SU-DHL-6 (cell line): ENCODE results near the gene FAM53A.

Experiments
- H2AFZ ChIP-seq: fragments of 200-600 bp; sonication (generic); 2 replicates; pipeline ENCODE4 v1.6.1; 2014; ENCODE audit warnings: low read depth, mild to moderate bottlenecking, moderate library complexity, mixed read lengths, antibody characterized with exemption, low read length; ENCODE audit not compliant: severe bottlenecking
- H3F3A ChIP-seq: fragments of 200-600 bp; shearing (Covaris generic); 2 replicates; pipeline ENCODE4 v1.6.0; 2016; ENCODE audit warnings: antibody characterized with exemption, mild to moderate bottlenecking; ENCODE audit not compliant: insufficient read depth
- H3K27ac ChIP-seq: fragments of 200-600 bp; sonication (generic); 2 replicates; pipeline ENCODE4 v1.5.1; 2016; ENCODE audit warnings: low read depth, mild to moderate bottlenecking, low read length, moderate library complexity, mixed read lengths
- H3K27me3 ChIP-seq: fragments of 200-600 bp; sonication (generic), shearing (Covaris generic); 2 replicates; pipeline ENCODE4 v1.6.0; 2014; ENCODE audit warnings: mild to moderate bottlenecking, low read length
- H3K36me3 ChIP-seq: fragments of 200-600 bp; sonication (generic); 2 replicates; pipeline ENCODE4 v1.6.1; 2014; ENCODE audit warnings: mild to moderate bottlenecking, low read length, mixed read lengths
- H3K4me2 ChIP-seq: fragments of 300-600, 200-600 bp; shearing (Covaris generic), sonication (generic); 2 replicates; pipeline ENCODE4 v1.6.0; 2014; ENCODE audit warnings: low read length, low read depth, mild to moderate bottlenecking; ENCODE audit not compliant: poor library complexity, severe bottlenecking
- H3K4me3 ChIP-seq: fragments of 200-600 bp; sonication (generic); 2 replicates; pipeline ENCODE4 v1.5.1; 2014; ENCODE audit warnings: antibody characterized with exemption, low read length, mild to moderate bottlenecking, mixed read lengths; ENCODE audit not compliant: insufficient read depth, poor library complexity, severe bottlenecking
- H3K79me2 ChIP-seq: fragments of 200-600 bp; sonication (generic); 2 replicates; pipeline ENCODE4 v1.6.1; 2014; ENCODE audit warnings: mild to moderate bottlenecking, low read length, moderate library complexity; ENCODE audit not compliant: insufficient read depth
- H3K9ac ChIP-seq: fragments of 200-600 bp; sonication (generic); 2 replicates; pipeline ENCODE4 v1.7.0; 2014; ENCODE audit warnings: mild to moderate bottlenecking, low read length
- H3K9me2 ChIP-seq: fragments of 200-600 bp; sonication (generic); replicated peaks from 2 replicates; pipeline ENCODE4 v1.6.1; 2014; ENCODE audit warnings: low read length; ENCODE audit not compliant: insufficient read depth
- H3K9me3 ChIP-seq: fragments of 200-600 bp; sonication (generic); 2 replicates; pipeline ENCODE4 v1.6.1; 2014; ENCODE audit warnings: low read length, mixed read lengths; ENCODE audit not compliant: insufficient read depth
- H4K20me1 ChIP-seq: fragments of 200-600 bp; sonication (generic); 2 replicates; pipeline ENCODE4 v1.6.1; 2014; ENCODE audit warnings: low read depth, mild to moderate bottlenecking, antibody characterized with exemption, low read length, moderate library complexity, mixed read lengths
- EZH2phosphoT487 ChIP-seq: fragments of 200-600 bp; sonication (generic), shearing (Covaris generic); conservative IDR thresholded peaks from 2 replicates; pipeline ENCODE4 v1.6.1; 2018; ENCODE audit warnings: mild to moderate bottlenecking, antibody characterized with exemption, low read length, moderate library complexity, mixed read lengths
- TF ChIP-seq, protein P1 (sequence below): fragments of 200-600 bp; sonication (generic); IDR thresholded peaks from one replicate; pipeline ENCODE4 v1.5.1; 2017; ENCODE audit warnings: antibody characterized with exemption, mild to moderate bottlenecking, low read length, moderate library complexity; ENCODE audit not compliant: insufficient read depth, poor library complexity, severe bottlenecking

Gene FAM53A

DNA sequence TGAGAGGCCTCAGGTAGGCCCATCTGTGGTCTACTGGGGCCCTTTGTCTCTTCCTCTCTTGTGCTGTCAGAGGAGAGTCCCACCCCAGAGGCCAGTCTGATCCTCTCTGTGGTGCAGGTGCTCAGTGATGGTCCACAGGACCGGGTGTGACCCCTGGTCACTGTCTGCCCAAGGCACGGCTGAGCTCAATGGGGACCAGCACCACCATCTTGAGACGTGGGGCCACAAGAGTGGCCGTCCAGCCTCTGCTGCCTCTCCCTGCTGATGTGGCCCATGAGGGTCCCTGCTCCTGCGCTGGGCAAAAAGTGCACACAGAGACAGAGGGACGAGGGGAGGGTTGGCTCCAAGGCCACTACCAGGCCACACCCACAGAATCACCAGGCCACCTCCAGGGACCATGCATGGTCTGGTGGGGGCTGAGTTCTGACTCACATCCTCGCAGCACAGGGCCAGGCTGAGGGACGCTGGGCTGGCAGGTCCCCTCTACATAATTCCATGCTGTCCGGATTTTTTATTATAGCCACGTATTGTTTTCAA lies 88.3 kb downstream of the FAM53A start:
- H2AFZ ChIP-seq = no peak overlapping the region
- no peaks in the 10 kb centered on the region for H3K79me2 ChIP-seq
- H3K4me3 ChIP-seq = no peak overlapping the region
- no peak overlapping the region for H3K4me2 ChIP-seq
- H3K9ac ChIP-seq = no peak overlapping the region
- no peaks in the 10 kb centered on the region for H3K9me2 ChIP-seq
- no peaks in the 10 kb centered on the region for H4K20me1 ChIP-seq
- no peaks in the 10 kb centered on the region for H3K9me3 ChIP-seq
- TF ChIP-seq EZH2phosphoT487 = no peak
- TF ChIP-seq, protein P1, sequence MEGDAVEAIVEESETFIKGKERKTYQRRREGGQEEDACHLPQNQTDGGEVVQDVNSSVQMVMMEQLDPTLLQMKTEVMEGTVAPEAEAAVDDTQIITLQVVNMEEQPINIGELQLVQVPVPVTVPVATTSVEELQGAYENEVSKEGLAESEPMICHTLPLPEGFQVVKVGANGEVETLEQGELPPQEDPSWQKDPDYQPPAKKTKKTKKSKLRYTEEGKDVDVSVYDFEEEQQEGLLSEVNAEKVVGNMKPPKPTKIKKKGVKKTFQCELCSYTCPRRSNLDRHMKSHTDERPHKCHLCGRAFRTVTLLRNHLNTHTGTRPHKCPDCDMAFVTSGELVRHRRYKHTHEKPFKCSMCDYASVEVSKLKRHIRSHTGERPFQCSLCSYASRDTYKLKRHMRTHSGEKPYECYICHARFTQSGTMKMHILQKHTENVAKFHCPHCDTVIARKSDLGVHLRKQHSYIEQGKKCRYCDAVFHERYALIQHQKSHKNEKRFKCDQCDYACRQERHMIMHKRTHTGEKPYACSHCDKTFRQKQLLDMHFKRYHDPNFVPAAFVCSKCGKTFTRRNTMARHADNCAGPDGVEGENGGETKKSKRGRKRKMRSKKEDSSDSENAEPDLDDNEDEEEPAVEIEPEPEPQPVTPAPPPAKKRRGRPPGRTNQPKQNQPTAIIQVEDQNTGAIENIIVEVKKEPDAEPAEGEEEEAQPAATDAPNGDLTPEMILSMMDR = no peak
- no peak overlapping the region for H3K27ac ChIP-seq
- H3K27me3 ChIP-seq = no peaks in the 10 kb centered on the region
- no peaks in the 10 kb centered on the region for H3K36me3 ChIP-seq
- no peaks in the 10 kb centered on the region for H3F3A ChIP-seq

DNA sequence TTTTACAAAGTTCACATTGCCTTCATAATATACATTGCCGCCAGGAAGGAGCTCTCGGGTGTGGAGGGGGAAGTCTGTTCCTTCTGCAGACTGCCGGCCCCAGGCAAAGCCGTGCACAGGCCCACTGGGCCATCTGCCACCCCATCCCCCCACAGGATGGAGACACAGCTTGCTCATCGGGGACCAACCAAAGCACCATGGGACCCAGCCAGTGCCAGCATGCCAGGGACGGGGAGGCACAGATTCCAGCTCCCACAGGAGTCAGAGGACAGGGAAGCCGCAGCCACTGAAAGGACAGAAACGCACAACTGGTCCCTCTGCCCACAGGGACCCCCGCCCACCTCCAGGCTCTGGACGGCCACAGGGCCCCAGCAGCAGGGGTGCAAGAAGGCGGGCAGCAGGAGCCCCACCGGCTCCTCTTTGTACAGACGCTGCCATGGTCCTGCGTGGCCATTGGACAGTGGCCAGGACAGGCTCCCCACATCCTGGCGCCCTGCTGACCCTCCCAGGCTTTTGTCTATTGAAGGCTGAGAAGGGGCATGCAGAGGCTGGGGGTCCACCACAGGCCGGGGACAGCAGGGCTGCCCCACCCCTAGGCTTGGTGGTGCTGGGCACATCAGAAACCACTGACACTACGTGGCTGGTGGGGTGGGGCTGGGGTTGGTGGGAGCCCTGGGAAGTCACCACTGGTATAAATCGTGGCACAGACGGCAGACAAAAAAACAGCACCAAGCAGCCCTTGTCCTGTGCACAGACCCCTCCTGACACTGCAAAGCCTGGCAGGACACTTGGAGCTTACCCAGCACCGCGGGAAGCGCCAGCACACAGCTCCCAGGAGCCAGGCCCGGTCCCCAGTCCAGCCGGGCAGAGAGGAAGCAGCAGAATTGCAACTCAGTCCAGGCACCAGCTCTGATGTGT lies 89.0 kb downstream of the FAM53A start:
- TF ChIP-seq, protein P1 = no peak
- no peak for TF ChIP-seq EZH2phosphoT487
- no peaks in the 10 kb centered on the region for H3K9me3 ChIP-seq
- no peaks in the 10 kb centered on the region for H3K27me3 ChIP-seq

DNA sequence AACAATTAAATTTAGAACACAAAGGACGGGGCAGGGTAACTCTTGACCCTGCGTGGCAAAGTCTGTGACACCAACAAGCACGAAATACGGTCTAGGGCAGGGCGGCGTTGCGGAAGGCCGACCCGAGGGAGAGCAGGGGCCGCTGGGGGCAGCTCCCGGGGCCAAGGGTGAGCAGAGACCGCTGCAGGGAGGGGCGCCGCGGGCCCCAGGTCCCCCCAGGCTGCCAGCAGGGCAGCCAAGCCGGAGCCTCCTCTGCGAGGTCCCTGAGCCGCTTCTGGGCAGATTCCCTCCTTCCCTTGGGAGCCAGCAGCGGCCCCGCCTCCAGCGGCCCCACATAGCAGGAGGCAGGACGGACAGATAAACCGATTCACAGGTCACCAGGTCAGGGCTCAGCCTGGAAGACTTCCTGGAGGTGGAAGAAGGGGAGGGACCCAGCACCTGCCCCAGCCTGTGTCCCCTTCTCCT lies 90.2 kb downstream of the FAM53A start:
- no peaks in the 10 kb centered on the region for H3K36me3 ChIP-seq
- no peak overlapping the region for H3K4me3 ChIP-seq
- no peaks in the 10 kb centered on the region for H3K9me3 ChIP-seq
- no peak for TF ChIP-seq EZH2phosphoT487
- H3K27me3 ChIP-seq = no peaks in the 10 kb centered on the region; the same call in 1 of the 2 replicates
- H2AFZ ChIP-seq = no peak overlapping the region
- no peaks in the 10 kb centered on the region for H3K79me2 ChIP-seq
- no peaks in the 10 kb centered on the region for H3K9me2 ChIP-seq
- no peak overlapping the region for H3K4me2 ChIP-seq
- no peaks in the 10 kb centered on the region for H3F3A ChIP-seq
- no peak overlapping the region for H3K9ac ChIP-seq
- no peak overlapping the region for H3K27ac ChIP-seq
- no peaks in the 10 kb centered on the region for H4K20me1 ChIP-seq

More for the DNA sequence above, 89.0 kb downstream of the FAM53A start:
- Histone ChIP-seq H3K4me2 (no peak overlapping the region), H3K27ac (no peak overlapping the region), H3K36me3 (no peaks in the 10 kb centered on the region), H3F3A (no peaks in the 10 kb centered on the region), H3K9ac (no peak overlapping the region), H3K79me2 (no peaks in the 10 kb centered on the region), H4K20me1 (no peaks in the 10 kb centered on the region), H3K4me3 (no peak overlapping the region), H3K9me2 (no peaks in the 10 kb centered on the region), H2AFZ (no peak overlapping the region)

DNA sequence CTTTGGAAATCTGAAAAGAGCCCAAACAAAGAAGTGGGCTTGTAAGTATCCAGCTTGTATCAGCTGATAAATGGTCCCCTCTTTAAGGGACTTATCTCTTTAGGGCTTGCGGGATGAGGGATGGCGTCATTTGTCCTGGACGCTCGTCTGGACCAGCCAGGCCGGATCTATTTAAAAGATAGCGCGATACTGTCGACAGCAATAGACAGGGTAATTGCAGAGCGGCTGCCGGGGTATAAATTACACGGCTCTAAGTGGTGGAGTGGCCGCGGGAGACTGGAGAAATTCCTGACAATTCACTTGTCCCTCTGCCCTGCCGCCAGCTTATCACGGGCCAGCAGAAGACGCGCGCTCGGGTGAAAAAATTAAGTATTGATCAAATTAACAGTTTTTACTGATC lies 90.7 kb downstream of the FAM53A start:
- no peaks in the 10 kb centered on the region for H4K20me1 ChIP-seq
- no peak overlapping the region for H3K4me3 ChIP-seq
- H3K9me2 ChIP-seq = no peaks in the 10 kb centered on the region
- no peaks in the 10 kb centered on the region for H3K36me3 ChIP-seq
- H3K79me2 ChIP-seq = no peaks in the 10 kb centered on the region
- no peak overlapping the region for H3K27ac ChIP-seq
- no peaks in the 10 kb centered on the region; the same call in 1 of the 2 replicates for H3K27me3 ChIP-seq
- H3K9ac ChIP-seq = no peak overlapping the region
- no peaks in the 10 kb centered on the region for H3K9me3 ChIP-seq
- no peak overlapping the region for H2AFZ ChIP-seq
- no peak overlapping the region for H3K4me2 ChIP-seq
- TF ChIP-seq EZH2phosphoT487 = no peak
- TF ChIP-seq, protein P1 = no peak
- H3F3A ChIP-seq = no peaks in the 10 kb centered on the region
